Activated CD8-positive, alpha-beta T cell treated with anti-CD3 and anti-CD28 coated beads for 36 hours (primary cell): ENCODE measurements around the gene FGD6. TPM values are rescaled to one million over a fixed set of nuclear protein-coding genes. Genes with fewer than 3 reads are reported as not detected.

Source experiments
- ATAC-seq: fragments of 200-7000 bp; cut with Tn5 transposase; one replicate; pipeline ENCODE4 v1.10.0; 2021; ENCODE audit warnings: mild to moderate bottlenecking, moderate library complexity
- CTCF ChIA-PET: fragments of 350-600 bp; sonication (Branson Sonifier 250); formaldehyde crosslinking; loops from one replicate; lab custom pipeline; 2021; ENCODE audit warnings: antibody characterized with exemption; lab: Charles Lee
- POLR2A ChIA-PET: fragments of 350-600 bp; sonication (Branson Sonifier 250); formaldehyde crosslinking; loops from one replicate; lab custom pipeline; 2021; ENCODE audit warnings: antibody characterized with exemption; lab: Charles Lee
- DNase-seq: peaks from one replicate; pipeline ENCODE4 v3.0.0-alpha.2; 2020
- H3K27ac Mint-ChIP-seq: one replicate; pipeline ENCODE4 v1.8.0; 2021; ENCODE audit warnings: mild to moderate bottlenecking, mixed read lengths
- H3K27me3 Mint-ChIP-seq: one replicate; pipeline ENCODE4 v1.8.0; 2021; ENCODE audit warnings: mixed read lengths
- H3K36me3 Mint-ChIP-seq: one replicate; pipeline ENCODE4 v1.8.0; 2021; ENCODE audit warnings: low read depth, mixed read lengths
- H3K4me1 Mint-ChIP-seq: one replicate; pipeline ENCODE4 v1.8.0; 2021; ENCODE audit warnings: low read depth, mixed read lengths
- H3K4me3 Mint-ChIP-seq: one replicate; pipeline ENCODE4 v1.8.0; 2021; ENCODE audit warnings: mild to moderate bottlenecking, moderate library complexity, mixed read lengths
- H3K9me3 Mint-ChIP-seq: one replicate; pipeline ENCODE4 v1.8.0; 2021; ENCODE audit warnings: mixed read lengths
- CTCF ChIP-seq: fragments of 200-600 bp; IDR thresholded peaks from one replicate; pipeline ENCODE4 v1.8.0; 2022; ENCODE audit warnings: antibody characterized with exemption, mild to moderate bottlenecking
- intact Hi-C: fragments of 100-400 bp; cut with micrococcal nuclease; formaldehyde crosslinking; loops from one replicate; pipeline ENCODE4 v1.10.0; 2022
- total RNA-seq, 2 experiments: library from RNA; stranded (reverse); gene quantifications; one replicate each; pipeline ENCODE4 v1.2.3, GENCODE V29; 2021

FGD6 gene
- total RNA-seq, 2 experiments from 2014 or later: 0.41 to 0.54 TPM

- DNase-seq (no peak), ATAC-seq (no peak)
- no peaks in the 10 kb centered on the region for H3K4me1 Mint-ChIP-seq
- H3K4me3 Mint-ChIP-seq: no peak overlapping the region
- CTCF ChIA-PET: no interaction called here
- POLR2A ChIA-PET: interaction anchor here (1.2 kb wide), 1 partner anchor 310 kb away, joined by 3 read pairs; no protein-coding TSS in a partner anchor
- H3K27me3 Mint-ChIP-seq: no peaks in the 10 kb centered on the region
- no peaks in the 10 kb centered on the region for H3K36me3 Mint-ChIP-seq
- H3K27ac Mint-ChIP-seq: no peak overlapping the region
- intact Hi-C loops: no loop called here
- TF ChIP-seq CTCF: no peak
- H3K9me3 Mint-ChIP-seq: no peaks in the 10 kb centered on the region
Observed at GRCh38 chr12:95164656-95165055, 52.6 kb downstream of the FGD6 start.

- DNase-seq (no peak), ATAC-seq (no peak)
- ChIA-PET POLR2A (no interaction called here), CTCF (no interaction called here)
- Mint-ChIP-seq H3K4me3 (no peak overlapping the region), H3K36me3 (no peaks in the 10 kb centered on the region), H3K9me3 (peaks cover 3% of the 10 kb centered on the region), H3K27me3 (no peaks in the 10 kb centered on the region), H3K4me1 (no peaks in the 10 kb centered on the region), H3K27ac (no peak overlapping the region)
- TF ChIP-seq CTCF: no peak
- intact Hi-C loops: no loop called here
Observed at GRCh38 chr12:95158919-95159318, 58.3 kb downstream of the FGD6 start.

- no peak overlapping the region for H3K4me3 Mint-ChIP-seq
- no peaks in the 10 kb centered on the region for H3K36me3 Mint-ChIP-seq
- DNase-seq (no peak), ATAC-seq (no peak)
- no peaks in the 10 kb centered on the region for H3K4me1 Mint-ChIP-seq
- intact Hi-C loops: no loop called here
- H3K27me3 Mint-ChIP-seq: no peaks in the 10 kb centered on the region
- POLR2A ChIA-PET: no interaction called here
- TF ChIP-seq CTCF: no peak
- H3K9me3 Mint-ChIP-seq: peaks cover 3% of the 10 kb centered on the region
- CTCF ChIA-PET: no interaction called here
- H3K27ac Mint-ChIP-seq: no peak overlapping the region
Observed at GRCh38 chr12:95151821-95152220, 65.4 kb downstream of the FGD6 start.

GRCh38 chr12:95151406-95151805, 65.9 kb downstream of the FGD6 start:
- ATAC-seq (no peak), DNase-seq (no peak)
- H3K4me1 Mint-ChIP-seq: no peaks in the 10 kb centered on the region
- no peaks in the 10 kb centered on the region for H3K36me3 Mint-ChIP-seq
- no peak for TF ChIP-seq CTCF
- H3K27me3 Mint-ChIP-seq: no peaks in the 10 kb centered on the region
- ChIA-PET POLR2A (no interaction called here), CTCF (no interaction called here)
- intact Hi-C loops: no loop called here
- H3K27ac Mint-ChIP-seq: no peak overlapping the region
- H3K9me3 Mint-ChIP-seq: peaks cover under 1% of the 10 kb centered on the region
- no peak overlapping the region for H3K4me3 Mint-ChIP-seq

- intact Hi-C loops: no loop called here
- no peak for ATAC-seq
- Mint-ChIP-seq H3K36me3 (no peaks in the 10 kb centered on the region), H3K27me3 (no peaks in the 10 kb centered on the region), H3K4me1 (no peaks in the 10 kb centered on the region), H3K9me3 (no peaks in the 10 kb centered on the region), H3K4me3 (no peak overlapping the region), H3K27ac (no peak overlapping the region)
- TF ChIP-seq CTCF: no peak
- DNase-seq: no peak
- ChIA-PET POLR2A (interaction anchor here (0.6 kb wide), 1 partner anchor 69 kb away, joined by 3 read pairs; no protein-coding TSS in a partner anchor), CTCF (no interaction called here)
Observed at GRCh38 chr12:95150501-95150900, 66.8 kb downstream of the FGD6 start.
